Measurements from ENCODE around the gene GPC6.

GRCh38 chr13:93309886-93310523 is 83.4 kb downstream of the GPC6 start:
- TF ChIP-seq, protein P1, sequence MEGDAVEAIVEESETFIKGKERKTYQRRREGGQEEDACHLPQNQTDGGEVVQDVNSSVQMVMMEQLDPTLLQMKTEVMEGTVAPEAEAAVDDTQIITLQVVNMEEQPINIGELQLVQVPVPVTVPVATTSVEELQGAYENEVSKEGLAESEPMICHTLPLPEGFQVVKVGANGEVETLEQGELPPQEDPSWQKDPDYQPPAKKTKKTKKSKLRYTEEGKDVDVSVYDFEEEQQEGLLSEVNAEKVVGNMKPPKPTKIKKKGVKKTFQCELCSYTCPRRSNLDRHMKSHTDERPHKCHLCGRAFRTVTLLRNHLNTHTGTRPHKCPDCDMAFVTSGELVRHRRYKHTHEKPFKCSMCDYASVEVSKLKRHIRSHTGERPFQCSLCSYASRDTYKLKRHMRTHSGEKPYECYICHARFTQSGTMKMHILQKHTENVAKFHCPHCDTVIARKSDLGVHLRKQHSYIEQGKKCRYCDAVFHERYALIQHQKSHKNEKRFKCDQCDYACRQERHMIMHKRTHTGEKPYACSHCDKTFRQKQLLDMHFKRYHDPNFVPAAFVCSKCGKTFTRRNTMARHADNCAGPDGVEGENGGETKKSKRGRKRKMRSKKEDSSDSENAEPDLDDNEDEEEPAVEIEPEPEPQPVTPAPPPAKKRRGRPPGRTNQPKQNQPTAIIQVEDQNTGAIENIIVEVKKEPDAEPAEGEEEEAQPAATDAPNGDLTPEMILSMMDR (conservative IDR thresholded peaks at IDR 0.05; ENCODE audit: low read length): no peak
- TF ChIP-seq EZH2phosphoT487 (IDR thresholded peaks at IDR 0.05; ENCODE audit: borderline replicate concordance): no peak
